GM15510 (cell line): Measurements from ENCODE around the gene SLC18A3.

Experiments
- POLR2A ChIP-seq: IDR thresholded peaks from 3 replicates; pipeline ENCODE4 v1.6.1; 2011; ENCODE audit warnings: borderline replicate concordance; ENCODE audit not compliant: insufficient read length; ENCODE audit errors: extremely low read depth

The SLC18A3 gene

DNA sequence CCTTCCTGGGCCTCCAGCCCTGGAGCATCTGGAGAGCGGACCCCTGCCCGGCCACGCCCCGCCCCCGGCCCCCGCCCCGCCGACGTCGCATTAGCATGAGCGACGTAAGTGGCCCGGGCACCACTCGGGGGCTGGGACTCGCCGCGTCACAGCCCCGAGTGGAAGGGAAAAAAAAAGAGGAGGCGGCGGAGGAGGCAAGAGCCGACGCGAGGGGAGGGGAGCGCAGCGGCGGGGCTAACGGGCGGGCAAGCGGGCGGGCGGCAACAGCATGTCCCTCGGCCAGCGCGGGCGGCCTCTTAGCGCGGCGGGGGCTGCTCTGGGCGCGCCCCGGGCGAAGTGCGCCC, at the start of gene SLC18A3:
SLC18A3 (plus strand) TSS at position 197 of the 344 bp plus-strand sequence. CDS start 431 bp downstream, outside the sequence.
- TF ChIP-seq POLR2A = no peak

DNA sequence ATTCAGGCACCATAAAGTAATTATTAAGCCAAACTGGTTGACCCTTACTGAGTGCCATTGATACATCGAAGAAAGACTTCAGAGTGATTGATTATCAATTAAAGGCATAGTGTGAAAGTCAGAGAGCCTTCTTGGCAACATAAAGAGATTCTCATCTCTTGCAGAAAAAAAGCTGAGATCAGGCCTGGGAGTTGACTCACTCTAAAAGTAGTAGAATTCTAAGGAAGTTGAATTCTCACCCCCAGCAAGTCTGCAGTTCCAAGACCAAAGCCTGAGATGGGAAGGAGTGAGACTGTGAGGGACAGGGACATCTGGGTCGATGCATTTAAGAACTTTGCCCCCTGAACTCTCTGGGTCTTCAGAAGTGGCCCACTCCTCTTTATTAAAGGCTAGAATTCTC, 49.6 kb upstream of the SLC18A3 start:
- no peak for TF ChIP-seq POLR2A

DNA sequence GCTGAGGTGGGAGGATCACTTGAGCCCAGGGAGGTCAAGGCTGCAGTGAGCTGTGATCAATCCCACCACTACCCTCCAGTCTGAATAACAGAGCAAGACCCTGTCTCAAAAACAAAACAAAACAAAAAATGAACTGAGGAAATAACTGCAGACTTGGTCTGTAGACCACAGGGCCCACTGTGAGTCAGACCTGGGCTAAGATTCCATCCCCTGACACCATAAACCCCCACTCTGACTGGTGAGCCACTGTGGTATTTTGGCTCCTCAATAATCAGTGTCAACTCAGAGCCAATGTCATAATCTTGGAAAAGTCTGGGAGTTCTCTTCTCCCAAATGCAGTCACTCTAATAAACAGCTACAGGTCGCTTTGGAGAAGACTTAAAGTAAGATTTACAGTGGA, 47.2 kb upstream of the SLC18A3 start:
- no peak for TF ChIP-seq POLR2A

- TF ChIP-seq POLR2A = no peak
These were observed 45.6 kb upstream of the SLC18A3 start for GRCh38 chr10:49564461-49565009.

DNA sequence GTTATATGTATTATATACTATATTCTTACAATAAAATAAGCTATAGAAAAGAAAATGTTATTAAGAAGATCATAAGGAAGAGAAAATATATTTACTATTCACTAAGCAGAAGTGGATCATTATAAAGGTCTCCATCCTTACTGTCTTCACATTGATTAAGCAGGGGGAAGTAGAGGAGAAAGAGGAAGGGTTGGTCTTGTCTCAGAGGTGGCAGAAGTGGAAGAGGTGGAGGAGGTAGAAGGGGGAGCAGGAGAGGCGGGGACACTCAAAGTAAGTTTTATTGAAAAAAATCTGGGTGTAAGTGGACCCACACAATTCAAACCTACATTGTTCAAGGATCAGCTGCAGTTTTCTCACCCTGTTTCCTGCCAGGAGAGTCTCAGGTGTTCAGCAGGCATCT, 42.3 kb upstream of the SLC18A3 start:
- TF ChIP-seq POLR2A = no peak

- TF ChIP-seq POLR2A = no peak
These were observed 41.9 kb upstream of the SLC18A3 start for GRCh38 chr10:49568235-49568634.

GRCh38 chr10:49569031-49569631, 41.0 kb upstream of the SLC18A3 start:
- TF ChIP-seq POLR2A = no peak

DNA sequence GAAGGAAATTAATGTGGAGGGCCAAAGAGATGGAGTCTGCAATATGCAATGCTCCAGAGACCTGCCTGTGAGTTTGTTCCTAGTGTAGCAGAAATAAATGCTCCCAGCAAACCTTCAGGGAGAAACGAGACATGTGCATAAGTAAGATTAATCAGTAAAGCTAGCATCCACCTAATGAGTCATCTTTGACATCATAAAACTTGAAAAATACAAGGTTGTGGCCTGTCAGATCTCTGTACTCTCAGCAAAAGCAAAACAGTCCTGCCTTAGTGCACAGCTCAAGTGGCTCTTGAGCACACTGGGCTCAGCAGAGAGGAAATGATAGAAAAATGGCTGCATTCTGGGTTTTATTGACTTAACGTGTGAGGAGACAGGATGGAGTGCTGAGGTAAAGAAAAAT, 38.7 kb upstream of the SLC18A3 start:
- no peak for TF ChIP-seq POLR2A

- TF ChIP-seq POLR2A = no peak
These were observed 37.5 kb upstream of the SLC18A3 start for GRCh38 chr10:49572594-49573114.

GRCh38 chr10:49575489-49576072, 34.5 kb upstream of the SLC18A3 start:
- no peak for TF ChIP-seq POLR2A

GRCh38 chr10:49577182-49577925, 32.8 kb upstream of the SLC18A3 start:
- TF ChIP-seq POLR2A = no peak

- TF ChIP-seq POLR2A = no peak
These were observed 31.7 kb upstream of the SLC18A3 start for GRCh38 chr10:49578392-49578791.

GRCh38 chr10:49579621-49580020, 30.5 kb upstream of the SLC18A3 start:
- TF ChIP-seq POLR2A = no peak

DNA sequence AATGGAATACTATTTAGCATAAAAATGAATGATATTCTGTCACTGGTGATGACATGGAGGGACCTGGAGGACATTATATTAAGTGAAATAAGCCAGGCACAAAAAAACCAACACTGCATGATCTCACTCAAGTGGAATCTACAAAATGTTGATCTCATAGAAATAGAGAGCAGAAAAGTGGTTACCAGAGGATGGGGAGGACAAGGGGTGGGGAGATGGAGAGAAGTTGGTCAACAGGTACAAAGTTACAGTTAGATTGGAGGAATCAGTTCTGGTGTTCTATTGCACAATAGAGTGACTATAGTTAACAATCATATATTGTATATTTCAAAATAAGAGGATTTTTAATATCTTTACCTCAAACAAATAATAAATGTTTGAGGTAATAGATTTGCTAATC, 24.7 kb upstream of the SLC18A3 start:
- no peak for TF ChIP-seq POLR2A

DNA sequence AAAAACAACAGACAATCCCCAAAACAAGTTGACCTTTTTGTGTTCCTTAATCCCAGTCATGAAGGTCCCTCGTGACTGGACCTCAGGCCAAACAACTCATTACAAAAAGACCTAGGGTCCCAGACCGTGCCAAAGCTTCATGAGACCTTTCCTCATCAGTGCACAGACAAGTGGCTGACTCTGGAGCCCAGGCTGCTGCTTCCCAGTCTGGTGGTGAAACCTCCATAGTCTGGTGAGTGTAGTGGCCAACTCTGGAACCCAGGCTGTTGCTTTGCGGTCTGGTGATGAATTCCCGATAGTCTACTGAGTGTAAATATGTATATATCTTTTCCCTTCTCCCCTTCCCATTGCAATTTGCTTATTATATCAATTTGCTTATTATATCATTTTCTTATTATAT, 22.1 kb upstream of the SLC18A3 start:
- TF ChIP-seq POLR2A = no peak

DNA sequence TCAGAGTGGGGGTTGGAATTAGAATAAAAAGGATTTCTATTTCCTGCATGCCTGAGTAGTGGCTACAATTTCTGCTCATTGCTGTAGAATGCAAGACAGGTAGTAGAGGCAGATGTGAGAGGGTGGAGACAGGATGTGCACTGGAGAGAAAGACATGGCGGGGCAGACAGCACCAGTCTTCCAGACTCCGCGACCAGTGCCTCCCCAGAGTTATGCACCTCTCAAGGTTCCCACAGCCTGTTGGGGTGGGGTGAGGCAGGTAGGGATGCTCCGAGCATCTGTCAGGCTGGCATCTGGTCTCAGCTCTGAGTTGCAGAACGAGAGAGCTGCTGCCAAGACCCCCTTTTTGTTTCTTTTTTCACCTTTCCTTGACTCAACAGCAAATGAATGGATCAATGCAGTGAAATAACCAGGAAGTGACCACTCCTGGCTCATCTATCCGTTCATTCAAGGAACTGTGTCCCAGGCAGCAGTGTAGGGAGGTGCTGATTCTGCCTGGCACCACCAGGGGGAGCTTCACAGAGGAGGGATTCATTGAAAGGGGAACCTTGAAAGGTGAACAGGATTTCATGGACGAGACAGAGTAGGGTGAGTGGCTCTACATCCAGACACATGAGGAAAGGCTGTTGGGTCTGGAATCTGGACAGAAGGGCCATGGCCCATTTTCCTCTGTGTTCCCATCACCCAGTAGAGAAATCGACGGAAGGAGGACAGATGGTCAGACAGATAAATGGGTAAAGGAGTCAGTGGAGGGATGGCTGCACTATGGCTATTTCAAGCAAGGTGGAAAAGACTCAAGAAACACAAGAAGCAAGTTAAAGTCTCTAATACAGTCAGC, 17.2 kb upstream of the SLC18A3 start:
- TF ChIP-seq POLR2A = no peak

DNA sequence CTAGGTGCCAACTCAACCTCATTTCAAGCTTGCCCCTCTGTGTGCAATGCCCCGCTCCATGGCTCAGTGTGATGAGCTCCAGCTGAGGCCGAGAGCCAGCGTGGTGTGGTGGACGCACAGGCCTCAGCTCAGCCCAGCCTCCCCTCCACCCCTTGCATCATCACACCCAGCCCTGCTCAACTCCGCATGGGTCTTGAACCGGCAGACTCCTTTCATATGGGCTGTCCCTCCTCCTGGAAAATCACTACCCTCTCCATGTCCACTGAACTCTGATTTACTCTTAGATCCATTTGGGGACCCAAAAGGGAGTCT, 16.6 kb upstream of the SLC18A3 start:
- no peak for TF ChIP-seq POLR2A
